ENCODE results near the gene BCL2L12.

The BCL2L12 gene

GRCh38 chr19:49645592-49645991 is 20.1 kb upstream of the BCL2L12 start:
- TF ChIP-seq ARNTL (CRISPR knock-in tag; IDR thresholded peaks at IDR 0.05; ENCODE audit: borderline replicate concordance, low read depth) (no peak), POU6F1 (CRISPR knock-in tag; IDR thresholded peaks at IDR 0.05; ENCODE audit: borderline replicate concordance, low read depth) (no peak), TSHZ2 (CRISPR knock-in tag; IDR thresholded peaks at IDR 0.05) (no peak), ZNF8 (CRISPR knock-in tag; IDR thresholded peaks at IDR 0.05) (no peak), ZC3H10 (CRISPR knock-in tag; IDR thresholded peaks at IDR 0.05) (no peak), CSDC2 (CRISPR knock-in tag; IDR thresholded peaks at IDR 0.05) (no peak), PPARA (CRISPR knock-in tag; IDR thresholded peaks at IDR 0.05; ENCODE audit: borderline replicate concordance) (no peak), RARB (CRISPR knock-in tag; IDR thresholded peaks at IDR 0.05) (no peak), ZNF565 (CRISPR knock-in tag; conservative IDR thresholded peaks at IDR 0.05; ENCODE audit: low read depth) (no peak), CREB5 (CRISPR knock-in tag; IDR thresholded peaks at IDR 0.05; ENCODE audit: low read depth) (no peak), TOX (CRISPR knock-in tag; IDR thresholded peaks at IDR 0.05; ENCODE audit: borderline replicate concordance) (no peak), ISL1 (CRISPR knock-in tag; IDR thresholded peaks at IDR 0.05) (no peak), GLIS3 (CRISPR knock-in tag; IDR thresholded peaks at IDR 0.05) (no peak), ZFP3 (CRISPR knock-in tag; IDR thresholded peaks at IDR 0.05) (no peak), PATZ1 (CRISPR knock-in tag; IDR thresholded peaks at IDR 0.05; ENCODE audit: borderline replicate concordance) (no peak), ZNF70 (CRISPR knock-in tag; IDR thresholded peaks at IDR 0.05) (no peak), TCF4 (CRISPR knock-in tag; IDR thresholded peaks at IDR 0.05; ENCODE audit: borderline replicate concordance) (no peak), CSRNP3 (CRISPR knock-in tag; IDR thresholded peaks at IDR 0.05) (no peak), OSR1 (CRISPR knock-in tag; IDR thresholded peaks at IDR 0.05) (no peak)
- ATAC-seq, result no peak

- no peak for ATAC-seq
These were observed 19.7 kb upstream of the BCL2L12 start for GRCh38 chr19:49645995-49646394.

More at GRCh38 chr19:49645995-49646394, 19.7 kb upstream of the BCL2L12 start:
- no peak for TF ChIP-seq RARB (CRISPR knock-in tag; IDR thresholded peaks at IDR 0.05)
- no peak for TF ChIP-seq BACH2 (CRISPR knock-in tag; IDR thresholded peaks at IDR 0.05; ENCODE audit: borderline replicate concordance)
- no peak for TF ChIP-seq ARNTL (CRISPR knock-in tag; IDR thresholded peaks at IDR 0.05; ENCODE audit: borderline replicate concordance, low read depth)
- TF ChIP-seq ZC3H10 (CRISPR knock-in tag; IDR thresholded peaks at IDR 0.05), result no peak
- TF ChIP-seq ZFP30 (CRISPR knock-in tag; IDR thresholded peaks at IDR 0.05), result no peak
- no peak for TF ChIP-seq ZNF70 (CRISPR knock-in tag; IDR thresholded peaks at IDR 0.05)
- TF ChIP-seq POU6F1 (CRISPR knock-in tag; IDR thresholded peaks at IDR 0.05; ENCODE audit: borderline replicate concordance, low read depth), result no peak
- no peak for TF ChIP-seq ZNF565 (CRISPR knock-in tag; conservative IDR thresholded peaks at IDR 0.05; ENCODE audit: low read depth)
- no peak for TF ChIP-seq TSHZ2 (CRISPR knock-in tag; IDR thresholded peaks at IDR 0.05)
- no peak for TF ChIP-seq ZNF8 (CRISPR knock-in tag; IDR thresholded peaks at IDR 0.05)
- no peak for TF ChIP-seq ISL1 (CRISPR knock-in tag; IDR thresholded peaks at IDR 0.05)
